ENCODE data around the gene ABHD12.
"Not testable (repeated sequence)": the region's sequence is repeated elsewhere in the genome, so short reads cannot be mapped to it uniquely, and the experiment has no call there.

Gene ABHD12

GRCh38 chr20:25353747-25354705 is 36.6 kb downstream of the ABHD12 start:
- DNase-seq (ENCODE audit: low spot score), result no peak

GRCh38 chr20:25353353-25353746 is 37.3 kb downstream of the ABHD12 start:
- no peak for DNase-seq (ENCODE audit: low spot score)

- DNase-seq (ENCODE audit: low spot score), result no peak
These were observed 37.9 kb downstream of the ABHD12 start for GRCh38 chr20:25352746-25353145.

- no peak for DNase-seq (ENCODE audit: low spot score)
These were observed 39.6 kb downstream of the ABHD12 start for GRCh38 chr20:25351024-25351360.

- DNase-seq (ENCODE audit: low spot score), result no peak
These were observed 44.3 kb downstream of the ABHD12 start for GRCh38 chr20:25346349-25346748.

- no peak for DNase-seq (ENCODE audit: low spot score)
These were observed 44.9 kb downstream of the ABHD12 start for GRCh38 chr20:25345721-25346120.

GRCh38 chr20:25344634-25345033 is 46.0 kb downstream of the ABHD12 start:
- no peak for DNase-seq (ENCODE audit: low spot score)

- no peak for DNase-seq (ENCODE audit: low spot score)
These were observed 48.6 kb downstream of the ABHD12 start for GRCh38 chr20:25341716-25342680.

- DNase-seq (ENCODE audit: low spot score), result no peak
These were observed 50.3 kb downstream of the ABHD12 start for GRCh38 chr20:25340380-25340779.

- DNase-seq (ENCODE audit: low spot score), result no peak
These were observed 51.0 kb downstream of the ABHD12 start for GRCh38 chr20:25339608-25340007.

GRCh38 chr20:25338112-25339023 is 52.3 kb downstream of the ABHD12 start:
- DNase-seq (ENCODE audit: low spot score), result no peak

GRCh38 chr20:25336561-25337422 is 53.8 kb downstream of the ABHD12 start:
- DNase-seq (ENCODE audit: low spot score), result no peak

- not testable (repeated sequence) for DNase-seq (ENCODE audit: low spot score)
These were observed 55.7 kb downstream of the ABHD12 start for GRCh38 chr20:25334972-25335371.

GRCh38 chr20:25328954-25329498 is 61.6 kb downstream of the ABHD12 start:
- no peak for DNase-seq (ENCODE audit: low spot score)

- DNase-seq (ENCODE audit: low spot score), result no peak
These were observed 63.0 kb downstream of the ABHD12 start for GRCh38 chr20:25327521-25328235.

GRCh38 chr20:25325997-25326396 is 64.6 kb downstream of the ABHD12 start:
- DNase-seq (ENCODE audit: low spot score), result no peak

- no peak for DNase-seq (ENCODE audit: low spot score)
These were observed 65.6 kb downstream of the ABHD12 start for GRCh38 chr20:25325073-25325472.

- DNase-seq (ENCODE audit: low spot score), result no peak
These were observed 66.2 kb downstream of the ABHD12 start for GRCh38 chr20:25324412-25324811.

GRCh38 chr20:25323496-25324246 is 67.0 kb downstream of the ABHD12 start:
- no peak for DNase-seq (ENCODE audit: low spot score)
